Measurements from ENCODE around the gene TEP1. TPM values are rescaled to one million over a fixed set of nuclear protein-coding genes. Genes with fewer than 3 reads are reported as not detected.
A peak's percentile ranks its signal among the peaks of the same experiment; 100 is the strongest.

The TEP1 gene
- total and polyA plus RNA-seq, 2 experiments from 2014 or later: 5.2 to 12.9 TPM

- Histone ChIP-seq H3K4me1 (ENCODE audit: insufficient read depth) (no peaks in the 10 kb centered on the region), H3K36me3 (ENCODE audit: low read depth) (no peaks in the 10 kb centered on the region), H3K4me2 (ENCODE audit: unreplicated experiment) (no peak overlapping the region), H3K9ac (no peak overlapping the region), H2AFZ (no peak overlapping the region), H3K9me2 (ENCODE audit: insufficient read depth) (no peaks in the 10 kb centered on the region), H4K20me1 (ENCODE audit: insufficient read depth) (no peaks in the 10 kb centered on the region), H3K9me3 (ENCODE audit: low read depth) (no peaks in the 10 kb centered on the region), H3K79me2 (ENCODE audit: insufficient read depth) (no peaks in the 10 kb centered on the region), H3K27me3 (replicated peaks; ENCODE audit: insufficient read depth) (no peaks in the 10 kb centered on the region), H3K27ac (no peak overlapping the region), H3K4me3 (no peak overlapping the region), H3F3A (ENCODE audit: insufficient read depth) (no peaks in the 10 kb centered on the region)
- 77 to 78% methylated on average over 29 of the region's 30 CpGs for WGBS, 2 experiments (ENCODE audit: low coverage in 1 of 2, low lambda C conversion rate in 2 of 2, missing lambda C conversion rate in 2 of 2)
- in situ Hi-C loops (cut with MboI): no loop called here
- DNase-seq: no peak
- TF ChIP-seq EZH2 (IDR thresholded peaks at IDR 0.05; ENCODE audit: insufficient read depth, poor library complexity, severe bottlenecking) (no peak), EZH2phosphoT487 (IDR thresholded peaks at IDR 0.05; ENCODE audit: insufficient read depth, low read depth) (no peak)
Observed at GRCh38 chr14:20429801-20430669, 16.7 kb upstream of the TEP1 start.

GRCh38 chr14:20428802-20429201, 15.5 kb upstream of the TEP1 start:
- no peaks in the 10 kb centered on the region for H3K4me1 ChIP-seq (ENCODE audit: insufficient read depth)
- TF ChIP-seq EZH2phosphoT487 (IDR thresholded peaks at IDR 0.05; ENCODE audit: insufficient read depth, low read depth): no peak
- no peak for TF ChIP-seq EZH2 (IDR thresholded peaks at IDR 0.05; ENCODE audit: insufficient read depth, poor library complexity, severe bottlenecking)
- H3K27ac ChIP-seq: no peak overlapping the region
- no peak overlapping the region for H3K9ac ChIP-seq
- no peaks in the 10 kb centered on the region for H3K9me3 ChIP-seq (ENCODE audit: low read depth)
- no peak overlapping the region for H2AFZ ChIP-seq
- no peak for DNase-seq
- H3K4me2 ChIP-seq (ENCODE audit: unreplicated experiment): no peak overlapping the region
- in situ Hi-C loops (cut with MboI): no loop called here
- no peaks in the 10 kb centered on the region for H3K79me2 ChIP-seq (ENCODE audit: insufficient read depth)
- no peaks in the 10 kb centered on the region for H3K36me3 ChIP-seq (ENCODE audit: low read depth)
- no peaks in the 10 kb centered on the region for H3K9me2 ChIP-seq (ENCODE audit: insufficient read depth)
- WGBS, 2 experiments (ENCODE audit: low coverage in 1 of 2, low lambda C conversion rate in 2 of 2, missing lambda C conversion rate in 2 of 2): 59 to 61% methylated on average over 5 of the region's 5 CpGs
- no peaks in the 10 kb centered on the region for H3F3A ChIP-seq (ENCODE audit: insufficient read depth)
- no peaks in the 10 kb centered on the region for H3K27me3 ChIP-seq (replicated peaks; ENCODE audit: insufficient read depth)
- H3K4me3 ChIP-seq: no peak overlapping the region
- no peaks in the 10 kb centered on the region for H4K20me1 ChIP-seq (ENCODE audit: insufficient read depth)

- DNase-seq: no peak
- Histone ChIP-seq H4K20me1 (ENCODE audit: insufficient read depth) (no peaks in the 10 kb centered on the region), H3K4me2 (ENCODE audit: unreplicated experiment) (no peak overlapping the region), H3K9me3 (ENCODE audit: low read depth) (no peaks in the 10 kb centered on the region), H3F3A (ENCODE audit: insufficient read depth) (no peaks in the 10 kb centered on the region), H3K36me3 (ENCODE audit: low read depth) (no peaks in the 10 kb centered on the region), H3K79me2 (ENCODE audit: insufficient read depth) (no peaks in the 10 kb centered on the region), H3K27me3 (replicated peaks; ENCODE audit: insufficient read depth) (no peaks in the 10 kb centered on the region), H3K27ac (no peak overlapping the region), H3K9ac (no peak overlapping the region), H3K9me2 (ENCODE audit: insufficient read depth) (no peaks in the 10 kb centered on the region), H3K4me3 (no peak overlapping the region), H2AFZ (peak overlapping the region; percentile 78; the same call in 1 of the 2 replicates), H3K4me1 (ENCODE audit: insufficient read depth) (no peaks in the 10 kb centered on the region)
- 73 to 79% methylated on average over 5 of the region's 5 CpGs for WGBS, 2 experiments (ENCODE audit: low coverage in 1 of 2, low lambda C conversion rate in 2 of 2, missing lambda C conversion rate in 2 of 2)
- no peak for TF ChIP-seq EZH2 (IDR thresholded peaks at IDR 0.05; ENCODE audit: insufficient read depth, poor library complexity, severe bottlenecking)
- TF ChIP-seq EZH2phosphoT487 (IDR thresholded peaks at IDR 0.05; ENCODE audit: insufficient read depth, low read depth): no peak
- in situ Hi-C loops (cut with MboI): no loop called here
Observed at GRCh38 chr14:20428010-20428365, 14.7 kb upstream of the TEP1 start.

GRCh38 chr14:20427231-20428009, 14.1 kb upstream of the TEP1 start:
- Histone ChIP-seq H3K27me3 (replicated peaks; ENCODE audit: insufficient read depth) (no peaks in the 10 kb centered on the region), H3K9ac (no peak overlapping the region), H2AFZ (peak overlapping the region; percentile 78), H4K20me1 (ENCODE audit: insufficient read depth) (no peaks in the 10 kb centered on the region), H3K9me3 (ENCODE audit: low read depth) (no peaks in the 10 kb centered on the region), H3K79me2 (ENCODE audit: insufficient read depth) (no peaks in the 10 kb centered on the region), H3K36me3 (ENCODE audit: low read depth) (no peaks in the 10 kb centered on the region), H3K27ac (no peak overlapping the region), H3K4me2 (ENCODE audit: unreplicated experiment) (peak overlapping the region; percentile 33), H3K4me3 (no peak overlapping the region), H3K4me1 (ENCODE audit: insufficient read depth) (no peaks in the 10 kb centered on the region), H3F3A (ENCODE audit: insufficient read depth) (no peaks in the 10 kb centered on the region), H3K9me2 (ENCODE audit: insufficient read depth) (no peaks in the 10 kb centered on the region)
- 58 to 61% methylated on average over 5 of the region's 5 CpGs for WGBS, 2 experiments (ENCODE audit: low coverage in 1 of 2, low lambda C conversion rate in 2 of 2, missing lambda C conversion rate in 2 of 2)
- in situ Hi-C loops (cut with MboI): no loop called here
- TF ChIP-seq EZH2 (IDR thresholded peaks at IDR 0.05; ENCODE audit: insufficient read depth, poor library complexity, severe bottlenecking): no peak
- no peak for TF ChIP-seq EZH2phosphoT487 (IDR thresholded peaks at IDR 0.05; ENCODE audit: insufficient read depth, low read depth)
- DNase-seq: peak; percentile 83

All from GM23248 (cell line).